ENCODE measurements around the gene KRTAP9-8. TPM values are rescaled to one million over a fixed set of nuclear protein-coding genes. Genes with fewer than 3 reads are reported as not detected.
"Not testable (repeated sequence)": the region's sequence is repeated elsewhere in the genome, so short reads cannot be mapped to it uniquely, and the experiment has no call there.

The KRTAP9-8 gene
- total RNA-seq, 4 donors from 2014 or later: not detected

DNA sequence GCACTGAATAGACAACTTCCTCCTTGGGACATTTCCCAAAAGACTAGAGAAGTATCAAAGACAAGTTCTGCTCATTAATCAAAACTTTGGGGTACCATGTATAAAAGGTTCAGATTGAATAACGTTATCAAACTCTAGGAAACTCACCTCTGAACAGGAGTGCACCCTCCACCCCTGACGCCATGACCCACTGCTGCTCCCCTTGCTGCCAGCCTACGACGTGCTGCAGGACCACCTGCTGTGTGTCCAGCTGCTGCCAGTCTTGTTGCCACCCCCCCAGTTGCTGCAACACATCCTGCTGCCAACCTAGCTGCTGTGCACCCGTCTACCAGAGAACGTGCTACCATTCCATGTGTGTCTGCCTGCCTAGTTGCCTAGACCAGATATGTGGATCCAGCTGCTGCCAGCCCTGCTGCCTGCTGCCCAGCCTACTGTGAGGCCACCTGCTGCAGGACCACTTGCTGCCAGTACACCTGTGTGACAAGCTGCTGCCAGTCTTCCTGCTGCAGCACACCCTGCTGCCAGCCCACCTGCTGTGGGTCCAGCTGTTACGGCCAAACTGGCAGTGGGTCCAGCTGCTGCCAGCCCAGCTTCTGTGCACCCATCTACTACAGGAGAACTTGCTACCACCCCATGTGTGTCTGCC is 25.2 kb upstream of the KRTAP9-8 start:
- Histone ChIP-seq H3K27ac (no peak overlapping the region), H3K4me1 (no peaks in the 10 kb centered on the region), H3K36me3 (no peaks in the 10 kb centered on the region), H3K4me3 (replicated peaks in 1 of 3) (no peak overlapping the region), H3K27me3 (no peaks in the 10 kb centered on the region), H3K9me3 (no peaks in the 10 kb centered on the region)
- DNase-seq: no peak
- TF ChIP-seq POLR2A (IDR thresholded peaks at IDR 0.05) (no peak), CTCF (IDR thresholded peaks at IDR 0.05) (no peak)
- intact Hi-C loops (cut with DNase I): no loop called here
- 79 to 82% methylated on average over 6 of the region's 7 CpGs for WGBS, 2 donors

GRCh38 chr17:41215681-41216080 is 22.1 kb upstream of the KRTAP9-8 start:
- Histone ChIP-seq H3K27me3 (no peaks in the 10 kb centered on the region), H3K9me3 (no peaks in the 10 kb centered on the region), H3K4me1 (no peaks in the 10 kb centered on the region), H3K4me3 (replicated peaks in 1 of 3) (no peak overlapping the region), H3K36me3 (no peaks in the 10 kb centered on the region), H3K27ac (no peak overlapping the region)
- WGBS, 2 donors: 77 to 79% methylated on average over 1 of the region's 1 CpG
- intact Hi-C loops (cut with DNase I): no loop called here
- DNase-seq: no peak
- TF ChIP-seq POLR2A (IDR thresholded peaks at IDR 0.05) (no peak), CTCF (IDR thresholded peaks at IDR 0.05) (no peak)

GRCh38 chr17:41223821-41224220 is 14.0 kb upstream of the KRTAP9-8 start:
- no peak overlapping the region for H3K4me3 ChIP-seq (replicated peaks in 1 of 3)
- no peaks in the 10 kb centered on the region for H3K9me3 ChIP-seq
- 76 to 77% methylated on average over 2 of the region's 2 CpGs for WGBS, 2 donors
- no peaks in the 10 kb centered on the region for H3K36me3 ChIP-seq
- H3K27me3 ChIP-seq: no peaks in the 10 kb centered on the region
- intact Hi-C loops (cut with DNase I): no loop called here
- TF ChIP-seq POLR2A (IDR thresholded peaks at IDR 0.05): no peak
- TF ChIP-seq CTCF (IDR thresholded peaks at IDR 0.05): no peak
- H3K4me1 ChIP-seq: no peaks in the 10 kb centered on the region
- DNase-seq: no peak
- no peak overlapping the region for H3K27ac ChIP-seq

GRCh38 chr17:41226051-41226450 is 11.7 kb upstream of the KRTAP9-8 start:
- intact Hi-C loops (cut with DNase I): no loop called here
- H3K27me3 ChIP-seq: no peaks in the 10 kb centered on the region

DNA sequence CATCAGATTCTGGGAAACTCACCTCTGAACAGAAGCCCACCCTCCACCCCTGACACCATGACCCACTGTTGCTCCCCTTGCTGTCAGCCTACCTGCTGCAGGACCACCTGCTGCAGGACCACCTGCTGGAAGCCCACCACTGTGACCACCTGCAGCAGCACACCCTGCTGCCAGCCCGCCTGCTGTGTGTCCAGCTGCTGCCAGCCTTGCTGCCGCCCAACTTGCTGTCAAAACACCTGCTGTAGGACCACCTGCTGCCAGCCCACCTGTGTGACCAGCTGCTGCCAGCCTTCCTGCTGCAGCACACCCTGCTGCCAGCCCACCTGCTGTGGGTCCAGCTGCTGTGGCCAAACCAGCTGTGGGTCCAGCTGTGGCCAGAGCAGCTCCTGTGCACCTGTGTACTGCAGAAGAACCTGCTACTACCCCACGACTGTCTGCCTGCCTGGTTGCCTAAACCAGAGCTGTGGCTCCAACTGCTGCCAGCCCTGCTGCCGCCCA is 11.2 kb upstream of the KRTAP9-8 start, which contains the start of gene KRTAP9-2:
Gene KRTAP9-2 (plus strand): TSS at position 51 of the 498 bp plus-strand sequence. CDS start 7 bp downstream, at position 58.
- H3K27ac ChIP-seq; H3K27me3 ChIP-seq; H3K4me1 ChIP-seq; DNase-seq; intact Hi-C loops (cut with DNase I); H3K36me3 ChIP-seq; H3K9me3 ChIP-seq; H3K4me3 ChIP-seq (replicated peaks in 1 of 3): not testable (repeated sequence)
- 83% methylated on average over 1 of the region's 4 CpGs; no CpG with 5 or more reads in 1 of the 2 donors for WGBS, 2 donors

More at GRCh38 chr17:41226051-41226450, 11.7 kb upstream of the KRTAP9-8 start:
- Histone ChIP-seq H3K9me3 (no peaks in the 10 kb centered on the region), H3K4me3 (replicated peaks in 1 of 3) (no peak overlapping the region), H3K36me3 (no peaks in the 10 kb centered on the region), H3K27ac (no peak overlapping the region), H3K4me1 (no peaks in the 10 kb centered on the region)
- 90 to 97% methylated on average over 6 of the region's 6 CpGs for WGBS, 2 donors
- TF ChIP-seq CTCF (IDR thresholded peaks at IDR 0.05) (no peak), POLR2A (IDR thresholded peaks at IDR 0.05) (no peak)
- DNase-seq: no peak
